Gastroesophageal sphincter (tissue), 4 donors: ENCODE measurements around the gene DHRS4. TPM values are rescaled to one million over a fixed set of nuclear protein-coding genes. Genes with fewer than 3 reads are reported as not detected.

Experiments
- ATAC-seq: fragments of 150-250 bp; one replicate; pipeline ENCODE4 v1.9.1; 2016; ENCODE audit warnings: mild to moderate bottlenecking, moderate library complexity
- H3K27ac ChIP-seq, 4 donors: fragments of 200-600 bp; sonication (generic) in 3 of 4; 1 replicate in 3 of 4; 2 replicates in 1 of 4; pipeline ENCODE4 v1.5.1; 2016 to 2019
- H3K27me3 ChIP-seq: fragments of 200-600 bp; sonication (generic); one replicate; pipeline ENCODE4 v1.5.1; 2019
- H3K36me3 ChIP-seq, 2 donors: fragments of 200-600 bp; sonication (generic); one replicate each; pipeline ENCODE4 v1.5.1; 2019; ENCODE audit warnings: control low read depth in 1 of 2
- H3K4me1 ChIP-seq, 3 donors: fragments of 200-600 bp; sonication (generic); 1 replicate in 2 of 3; 2 replicates in 1 of 3; pipeline ENCODE4 v1.5.1; 2016 to 2019; ENCODE audit warnings: control low read depth in 2 of 3
- H3K4me3 ChIP-seq, 2 donors: fragments of 200-600 bp; sonication (generic); one replicate each; pipeline ENCODE4 v1.5.1; 2019; ENCODE audit warnings: mild to moderate bottlenecking in 1 of 2, moderate library complexity in 1 of 2
- H3K9me3 ChIP-seq, 3 donors: fragments of 200-600 bp; sonication (generic); one replicate each; pipeline ENCODE4 v1.5.1; 2017 to 2019; ENCODE audit warnings: control low read depth in 2 of 3
- CTCF ChIP-seq, 4 experiments: fragments of 200-600 bp in 2 of 4; fragments of 450-650 bp in 2 of 4; sonication (generic) in 1 of 4; IDR thresholded peaks; one replicate each; pipeline ENCODE4 v1.5.1; 2017 to 2019; ENCODE audit warnings: antibody characterized with exemption in 4 of 4, mild to moderate bottlenecking in 2 of 4, moderate library complexity in 2 of 4
- EP300 ChIP-seq: sonication (generic); formaldehyde crosslinking; IDR thresholded peaks from one replicate; pipeline ENCODE4 v1.6.1; 2017; ENCODE audit warnings: antibody characterized with exemption, mild to moderate bottlenecking
- POLR2A ChIP-seq, 2 donors: fragments of 450-650 bp; IDR thresholded peaks; one replicate each; pipeline ENCODE4 v1.6.1; 2017; ENCODE audit warnings: antibody characterized with exemption in 2 of 2, mild to moderate bottlenecking in 2 of 2, moderate library complexity in 1 of 2
- POLR2AphosphoS5 ChIP-seq: sonication (generic); formaldehyde crosslinking; IDR thresholded peaks from one replicate; pipeline ENCODE4 v1.6.1; 2017; ENCODE audit warnings: antibody characterized with exemption
- WGBS, 2 donors: methylation state at CpG; one replicate each; pipeline ENCODE4 v1.1.5; 2018; ENCODE audit warnings: low coverage in 1 of 2; 5-methylcytosine and 5-hydroxymethylcytosine counted together
- total RNA-seq, 4 donors: library from RNA; depleted of rRNA; stranded (reverse); fragments of >200 nt; gene quantifications; one replicate each; pipeline ENCODE4 v1.1.0, GENCODE V29; 2016

DHRS4 gene
- total RNA-seq, 4 donors from 2014 or later, result 30.4 to 55.9 (median 37.1) TPM

- no peak for ATAC-seq
- no peak for TF ChIP-seq POLR2A (IDR thresholded peaks at IDR 0.05)
- no peak for TF ChIP-seq EP300
- TF ChIP-seq POLR2AphosphoS5, result no peak
- no peak for TF ChIP-seq CTCF (IDR thresholded peaks at IDR 0.05)
- Histone ChIP-seq H3K36me3 (no peaks in the 10 kb centered on the region), H3K4me3 (no peak overlapping the region), H3K27ac (no peak overlapping the region), H3K27me3 (no peaks in the 10 kb centered on the region), H3K4me1 (peaks cover 3 to 20% (median 4%) of the 10 kb centered on the region in 3 donors), H3K9me3 (no peaks in the 10 kb centered on the region)
- 61 to 81% methylated on average over 5 of the region's 5 CpGs for WGBS, 2 donors
Measured at GRCh38 chr14:23929136-23929535, 24.4 kb upstream of the DHRS4 start.

DNA sequence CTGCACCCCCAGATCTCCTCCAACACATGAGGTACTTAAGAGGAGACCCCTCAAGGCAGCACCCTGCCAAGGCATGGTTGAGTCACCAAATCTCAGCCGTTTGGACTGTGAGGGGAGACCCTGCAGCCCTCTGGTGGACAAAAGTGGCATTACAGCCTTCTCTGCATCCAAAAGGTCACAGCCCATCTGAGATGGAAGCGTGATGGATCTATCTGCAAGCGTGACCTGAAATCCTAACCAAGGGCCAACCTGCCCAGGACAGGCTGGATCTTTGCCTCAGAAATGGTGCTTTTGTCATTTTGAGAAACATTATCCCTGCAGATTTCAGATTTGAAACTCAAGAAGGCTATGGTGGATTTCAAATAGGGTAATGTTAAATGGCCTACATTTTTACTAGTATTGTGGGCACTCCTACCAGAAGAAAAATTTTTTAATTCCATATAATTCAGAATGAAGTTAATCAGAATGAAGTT lies 23.7 kb upstream of the DHRS4 start:
- TF ChIP-seq EP300 (no peak), POLR2AphosphoS5 (no peak), POLR2A (IDR thresholded peaks at IDR 0.05) (no peak), CTCF (IDR thresholded peaks at IDR 0.05) (peak; percentile 67 to 87 (median 83))
- no peaks in the 10 kb centered on the region for H3K36me3 ChIP-seq
- H3K9me3 ChIP-seq, result no peaks in the 10 kb centered on the region
- peak; percentile 72 for ATAC-seq
- WGBS, 2 donors, result 10 to 13% methylated on average over 1 to 2 of the region's 3 CpGs
- H3K4me1 ChIP-seq, result peaks cover 3 to 20% (median 4%) of the 10 kb centered on the region in 3 donors
- H3K27ac ChIP-seq, result no peak overlapping the region
- H3K4me3 ChIP-seq, result no peak overlapping the region
- no peaks in the 10 kb centered on the region for H3K27me3 ChIP-seq

- no peak overlapping the region for H3K27ac ChIP-seq
- H3K27me3 ChIP-seq, result no peaks in the 10 kb centered on the region
- 26 to 30% methylated on average over 3 to 4 of the region's 4 CpGs for WGBS, 2 donors
- no peak overlapping the region for H3K4me3 ChIP-seq
- peak; percentile 73 for ATAC-seq
- TF ChIP-seq CTCF (IDR thresholded peaks at IDR 0.05), result peak in 2 of 4 experiments; percentile 23 to 34
- peak; percentile 76 for TF ChIP-seq POLR2AphosphoS5
- no peak for TF ChIP-seq EP300
- no peak for TF ChIP-seq POLR2A (IDR thresholded peaks at IDR 0.05)
- peaks cover 3 to 20% (median 4%) of the 10 kb centered on the region in 3 donors for H3K4me1 ChIP-seq
- no peaks in the 10 kb centered on the region for H3K36me3 ChIP-seq
- H3K9me3 ChIP-seq, result no peaks in the 10 kb centered on the region
Measured at GRCh38 chr14:23930742-23931141, 22.8 kb upstream of the DHRS4 start.

GRCh38 chr14:23931721-23932289 lies 21.8 kb upstream of the DHRS4 start:
- TF ChIP-seq POLR2AphosphoS5 (no peak), CTCF (IDR thresholded peaks at IDR 0.05) (no peak), EP300 (no peak), POLR2A (IDR thresholded peaks at IDR 0.05) (no peak)
- no peak for ATAC-seq
- Histone ChIP-seq H3K4me1 (peaks cover 3 to 20% (median 4%) of the 10 kb centered on the region in 3 donors), H3K27ac (no peak overlapping the region), H3K27me3 (no peaks in the 10 kb centered on the region), H3K4me3 (no peak overlapping the region), H3K36me3 (no peaks in the 10 kb centered on the region), H3K9me3 (no peaks in the 10 kb centered on the region)
- 39 to 81% methylated on average over 6 of the region's 6 CpGs for WGBS, 2 donors

- no peaks in the 10 kb centered on the region for H3K36me3 ChIP-seq
- WGBS, 2 donors, result 97 to 100% methylated on average over 2 of the region's 3 CpGs
- no peaks in the 10 kb centered on the region for H3K27me3 ChIP-seq
- TF ChIP-seq POLR2AphosphoS5 (no peak), CTCF (IDR thresholded peaks at IDR 0.05) (no peak), POLR2A (IDR thresholded peaks at IDR 0.05) (no peak), EP300 (no peak)
- no peak overlapping the region for H3K27ac ChIP-seq
- H3K4me3 ChIP-seq, result no peak overlapping the region
- no peaks in the 10 kb centered on the region for H3K9me3 ChIP-seq
- H3K4me1 ChIP-seq, result peaks cover 3 to 20% (median 4%) of the 10 kb centered on the region in 3 donors
- no peak for ATAC-seq
Measured at GRCh38 chr14:23932639-23933038, 20.9 kb upstream of the DHRS4 start.
